ENCODE data around the gene VPS35L.
"Not testable (repeated sequence)": the region's sequence is repeated elsewhere in the genome, so short reads cannot be mapped to it uniquely, and the experiment has no call there.

VPS35L gene

DNA sequence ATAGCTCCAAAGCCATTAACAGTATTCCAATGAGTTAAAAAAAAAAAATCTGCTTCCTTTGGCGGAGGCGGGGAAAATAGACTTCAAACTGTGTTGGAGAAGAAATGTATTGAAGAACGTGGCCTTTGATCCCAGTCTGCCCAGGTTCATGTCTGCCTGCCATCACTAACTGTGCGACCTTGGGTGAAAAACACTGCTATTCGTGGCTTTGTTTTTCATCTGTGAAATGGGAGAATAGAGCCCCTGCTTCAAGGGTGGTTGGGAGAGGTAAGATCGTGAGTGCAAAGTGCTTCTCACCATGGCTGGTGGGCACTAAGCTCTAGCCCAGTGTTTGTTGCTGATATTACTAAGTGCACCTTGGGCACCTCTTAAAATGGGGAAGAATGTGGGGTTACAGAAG, 69.5 kb downstream of the VPS35L start:
- no peak for TF ChIP-seq ZNF274 (IDR thresholded peaks at IDR 0.05; ENCODE audit: low read depth, low read length)

DNA sequence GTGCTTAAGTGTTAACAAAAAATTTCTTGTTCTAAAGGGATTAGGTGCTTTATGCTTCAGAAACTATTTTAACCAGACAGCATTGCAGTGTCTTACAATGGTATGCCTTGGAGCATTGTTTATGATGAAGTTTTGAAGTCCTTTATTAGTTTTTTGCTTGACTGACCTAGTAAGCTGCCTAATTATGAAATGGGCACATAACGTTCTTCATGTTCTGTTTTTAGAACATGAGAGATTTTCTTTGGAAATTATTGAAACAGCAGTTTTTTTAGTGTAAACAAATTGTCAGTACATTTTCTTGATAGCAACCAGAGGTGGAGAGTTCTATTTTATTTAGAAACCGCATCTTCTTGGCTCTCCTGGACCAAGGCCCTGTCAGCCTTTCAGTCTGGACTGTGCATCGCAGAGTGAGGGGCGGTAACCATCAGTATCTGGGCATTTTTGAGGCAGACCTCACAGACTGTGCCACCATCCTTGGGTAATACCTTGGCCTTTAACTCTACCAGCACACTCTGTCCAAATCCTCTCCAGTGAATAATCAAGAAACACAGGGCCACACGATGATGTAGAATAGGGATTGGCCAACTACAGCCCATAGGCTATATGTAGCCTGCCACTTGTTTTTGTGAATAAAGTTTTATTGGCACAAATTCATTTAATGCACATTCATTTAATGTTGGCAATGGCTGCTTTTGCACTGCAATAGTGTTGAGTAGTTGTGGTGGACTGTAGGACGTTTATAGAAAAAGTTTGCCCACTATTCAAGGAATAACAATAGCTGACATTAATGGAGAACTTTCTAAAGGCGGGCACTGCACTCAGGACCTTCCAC, 81.1 kb downstream of the VPS35L start:
- no peak for TF ChIP-seq ZNF274 (IDR thresholded peaks at IDR 0.05; ENCODE audit: low read depth, low read length)
- H3K4me3 ChIP-seq (ENCODE audit: low read length): no peak overlapping the region

More for the DNA sequence above, 69.5 kb downstream of the VPS35L start:
- H3K4me3 ChIP-seq (ENCODE audit: low read length): no peak overlapping the region

DNA sequence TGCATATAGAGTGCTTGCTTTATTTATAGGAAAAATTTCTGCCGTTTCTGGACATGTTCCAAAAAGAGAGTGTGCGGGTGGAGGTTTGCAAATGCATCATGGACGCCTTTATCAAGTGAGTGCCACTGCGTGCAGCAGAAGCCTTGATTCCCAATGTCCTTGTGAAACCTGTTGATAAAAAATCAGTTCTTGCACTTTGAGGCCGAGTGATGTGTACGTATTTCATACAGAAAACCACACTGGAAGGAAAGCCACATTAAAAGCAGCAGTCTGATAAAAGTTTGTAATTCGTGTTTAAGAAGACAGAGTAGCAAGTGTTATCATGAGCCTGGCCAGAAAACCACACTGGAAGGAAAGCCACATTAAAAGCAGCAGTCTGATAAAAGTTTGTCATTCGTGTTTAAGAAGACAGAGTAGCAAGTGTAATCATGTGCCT, 84.5 kb downstream of the VPS35L start:
- H3K4me3 ChIP-seq (ENCODE audit: low read length): no peak overlapping the region
- no peak for TF ChIP-seq ZNF274 (IDR thresholded peaks at IDR 0.05; ENCODE audit: low read depth, low read length)

DNA sequence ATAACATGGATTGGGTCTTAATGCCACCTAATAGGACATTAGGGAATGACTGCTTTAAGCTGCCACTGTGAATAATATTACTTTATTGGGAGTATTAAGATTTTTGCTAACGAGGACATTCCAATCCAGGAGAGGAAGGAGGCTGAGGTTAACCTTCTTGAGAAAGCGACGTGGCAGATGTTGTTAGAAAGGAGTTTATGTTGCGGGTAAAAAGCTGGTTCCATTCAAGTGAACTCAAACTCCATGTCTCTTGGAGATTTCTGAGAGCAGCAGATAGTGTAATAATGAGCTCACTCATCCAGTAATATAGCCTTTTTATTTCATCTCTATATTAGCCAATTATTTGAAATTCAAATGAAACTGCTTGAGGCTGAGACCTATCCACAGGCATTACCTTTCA, 87.0 kb downstream of the VPS35L start:
- TF ChIP-seq ZNF274 (IDR thresholded peaks at IDR 0.05; ENCODE audit: low read depth, low read length): no peak
- H3K4me3 ChIP-seq (ENCODE audit: low read length): no peak overlapping the region

DNA sequence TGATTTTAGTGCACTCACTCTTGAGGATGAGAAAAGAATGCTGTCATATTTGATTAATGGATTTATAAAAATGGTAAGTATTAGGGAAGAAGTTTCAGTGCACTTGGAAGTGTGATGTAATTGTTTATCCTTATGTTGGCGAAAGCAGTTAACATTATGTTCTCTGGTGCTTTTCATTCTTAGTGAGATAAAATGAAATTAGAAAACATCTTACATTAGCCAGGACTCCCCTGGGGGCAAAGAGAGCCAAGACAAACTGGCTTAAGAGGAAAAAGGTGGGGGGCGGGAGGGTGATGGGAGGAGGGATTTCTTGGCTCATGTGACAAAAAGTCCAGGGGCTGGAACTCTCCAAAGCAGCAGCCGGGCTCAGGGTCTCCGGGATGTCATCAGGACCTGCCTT, 89.4 kb downstream of the VPS35L start:
- TF ChIP-seq ZNF274 (IDR thresholded peaks at IDR 0.05; ENCODE audit: low read depth, low read length): no peak
- H3K4me3 ChIP-seq (ENCODE audit: low read length): no peak overlapping the region

DNA sequence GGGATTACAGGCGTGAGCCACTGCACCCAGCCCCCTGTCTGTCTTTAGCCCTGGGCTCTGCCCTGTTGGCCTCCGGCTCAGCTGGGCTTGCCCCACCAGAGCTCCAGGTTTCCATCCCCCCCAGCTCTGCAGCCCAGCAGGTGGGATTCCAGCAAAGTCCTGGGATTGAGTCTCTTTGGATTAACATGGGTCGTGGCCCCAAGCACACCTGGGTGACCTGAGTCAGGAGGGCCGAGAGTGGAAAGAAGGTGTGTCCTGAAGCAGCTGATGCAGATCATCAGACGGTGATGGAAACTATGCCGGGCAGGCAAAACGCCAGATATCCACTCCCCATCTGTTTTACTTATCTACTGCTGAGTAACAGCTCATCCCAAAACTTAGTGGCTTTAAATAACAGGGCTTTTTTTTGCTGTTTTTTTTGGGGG, 90.1 kb downstream of the VPS35L start:
- no peak for TF ChIP-seq ZNF274 (IDR thresholded peaks at IDR 0.05; ENCODE audit: low read depth, low read length)
- no peak overlapping the region for H3K4me3 ChIP-seq (ENCODE audit: low read length)

DNA sequence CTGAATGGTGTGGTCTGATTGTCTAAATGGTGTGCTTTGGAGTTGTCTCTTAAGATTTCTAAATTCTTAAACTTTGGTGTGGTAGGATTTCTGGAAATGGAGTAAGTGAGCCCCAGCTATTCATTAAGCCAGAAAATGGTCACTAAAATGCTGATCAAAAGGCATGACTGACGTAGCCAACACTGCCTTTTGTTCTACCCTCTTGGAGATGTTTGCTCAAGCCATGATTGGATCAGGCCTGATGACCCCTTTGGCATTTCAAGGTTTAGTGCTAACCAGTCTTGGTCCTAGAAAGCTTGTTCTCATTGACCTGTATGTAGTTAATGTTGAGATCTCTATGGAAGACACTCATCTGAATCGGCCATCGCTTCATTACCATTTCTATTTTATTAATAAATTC, 94.5 kb downstream of the VPS35L start:
- no peak for TF ChIP-seq ZNF274 (IDR thresholded peaks at IDR 0.05; ENCODE audit: low read depth, low read length)
- H3K4me3 ChIP-seq (ENCODE audit: low read length): no peak overlapping the region

DNA sequence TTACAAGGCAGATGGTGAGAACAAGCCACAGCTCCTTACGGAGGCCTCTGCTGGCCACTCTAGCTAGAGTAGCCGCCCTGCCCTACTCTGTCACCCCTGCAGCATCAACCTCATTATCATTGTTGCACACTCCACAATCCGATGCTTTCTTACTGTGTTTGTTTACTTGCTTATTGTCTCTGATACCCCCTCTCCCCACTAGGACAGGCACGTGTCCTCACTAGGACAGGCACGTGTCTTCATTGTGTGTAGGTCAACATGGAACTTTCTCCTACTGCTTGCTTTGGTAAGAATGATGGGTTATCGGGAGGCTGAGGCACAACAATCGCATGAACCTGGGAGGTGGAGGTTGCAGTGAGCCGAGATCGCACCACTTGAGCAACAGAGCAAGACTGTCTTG, 98.6 kb downstream of the VPS35L start:
- no peak overlapping the region for H3K4me3 ChIP-seq (ENCODE audit: low read length)
- no peak for TF ChIP-seq ZNF274 (IDR thresholded peaks at IDR 0.05; ENCODE audit: low read depth, low read length)

DNA sequence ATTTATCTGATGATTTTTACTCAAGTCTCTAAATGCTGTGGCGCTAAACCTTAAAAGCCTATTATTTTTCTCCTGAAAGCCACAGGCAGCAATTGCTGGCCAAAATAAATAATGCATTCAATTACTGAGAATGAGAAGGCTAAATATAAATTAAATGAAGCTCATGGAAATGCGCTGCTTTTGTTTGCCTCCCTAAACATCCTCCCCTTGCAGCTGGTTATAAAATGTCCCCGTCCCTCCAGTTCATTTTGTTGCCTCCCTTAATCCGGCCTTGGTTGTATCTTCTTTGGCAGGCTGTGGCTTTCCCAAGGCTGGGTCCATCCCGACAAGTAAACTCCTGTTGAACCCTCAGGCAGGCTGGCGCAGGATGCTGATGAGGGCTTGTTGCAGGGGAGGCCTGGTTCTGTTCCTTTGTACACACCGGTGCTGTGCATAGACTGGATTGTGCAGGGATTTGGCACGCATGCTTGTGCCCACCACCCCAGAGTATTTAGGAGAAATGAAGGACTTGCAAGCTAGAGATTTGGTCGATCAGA, 99.8 kb downstream of the VPS35L start:
- no peak for TF ChIP-seq ZNF274 (IDR thresholded peaks at IDR 0.05; ENCODE audit: low read depth, low read length)
- H3K4me3 ChIP-seq (ENCODE audit: low read length): no peak overlapping the region

DNA sequence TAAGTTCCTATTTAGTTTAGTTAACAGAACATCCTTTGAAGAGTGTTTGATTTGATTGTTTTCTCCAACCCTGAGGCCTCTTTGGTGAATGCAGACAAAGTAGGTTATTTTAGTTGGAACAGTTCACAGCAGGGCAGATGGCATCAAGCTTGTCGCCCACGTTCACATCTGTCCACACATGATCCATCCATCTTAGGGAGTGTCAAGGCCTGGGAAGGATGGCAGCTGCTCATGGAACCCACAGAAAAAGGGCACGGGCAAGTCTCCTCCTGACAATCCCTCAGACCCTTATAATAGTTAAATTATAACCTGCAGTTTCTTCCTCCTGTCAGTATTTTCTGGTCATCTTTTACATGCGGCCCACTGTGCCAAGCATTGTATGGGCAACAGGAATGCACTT, 102.3 kb downstream of the VPS35L start:
- TF ChIP-seq ZNF274 (IDR thresholded peaks at IDR 0.05; ENCODE audit: low read depth, low read length): no peak
- H3K4me3 ChIP-seq (ENCODE audit: low read length): no peak overlapping the region

DNA sequence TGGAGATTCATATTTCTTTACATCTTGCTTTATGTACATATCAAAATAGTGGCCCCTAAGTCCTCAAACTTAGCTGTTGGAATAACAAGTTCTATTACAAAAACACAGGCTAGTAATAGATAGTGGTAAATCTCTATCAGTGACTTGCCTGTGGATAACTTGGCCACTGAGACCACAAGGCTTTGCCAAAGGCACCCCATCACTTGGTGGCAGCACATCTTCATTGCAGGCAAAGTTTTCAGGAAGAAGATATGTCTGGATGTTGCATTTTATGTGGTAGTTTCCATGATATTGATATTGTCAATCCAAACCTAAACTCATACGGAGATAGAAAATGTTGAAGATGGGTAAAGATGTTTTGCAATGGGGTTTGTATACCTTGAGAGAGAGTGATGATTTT, 104.1 kb downstream of the VPS35L start:
- TF ChIP-seq ZNF274 (IDR thresholded peaks at IDR 0.05; ENCODE audit: low read depth, low read length): no peak
- H3K4me3 ChIP-seq (ENCODE audit: low read length): no peak overlapping the region

DNA sequence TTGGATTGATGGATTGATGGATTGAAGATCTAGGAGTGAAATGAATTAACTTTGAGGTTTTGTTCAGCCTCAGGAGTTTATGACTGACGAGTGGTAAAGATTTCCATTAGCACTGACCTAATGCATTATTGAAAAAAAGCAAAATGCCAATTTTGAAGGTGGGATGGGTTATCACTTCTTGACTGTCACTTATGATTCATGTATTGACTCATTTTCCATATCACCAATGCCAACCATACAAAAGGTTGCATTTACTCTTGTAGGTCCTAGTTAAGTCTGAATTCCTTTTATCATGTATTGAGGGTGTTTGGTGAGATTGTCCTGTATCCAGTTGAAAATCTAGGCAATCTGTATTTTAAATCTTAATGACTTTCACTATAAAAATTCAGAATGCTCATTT, 104.9 kb downstream of the VPS35L start:
- no peak overlapping the region for H3K4me3 ChIP-seq (ENCODE audit: low read length)
- TF ChIP-seq ZNF274 (IDR thresholded peaks at IDR 0.05; ENCODE audit: low read depth, low read length): no peak

DNA sequence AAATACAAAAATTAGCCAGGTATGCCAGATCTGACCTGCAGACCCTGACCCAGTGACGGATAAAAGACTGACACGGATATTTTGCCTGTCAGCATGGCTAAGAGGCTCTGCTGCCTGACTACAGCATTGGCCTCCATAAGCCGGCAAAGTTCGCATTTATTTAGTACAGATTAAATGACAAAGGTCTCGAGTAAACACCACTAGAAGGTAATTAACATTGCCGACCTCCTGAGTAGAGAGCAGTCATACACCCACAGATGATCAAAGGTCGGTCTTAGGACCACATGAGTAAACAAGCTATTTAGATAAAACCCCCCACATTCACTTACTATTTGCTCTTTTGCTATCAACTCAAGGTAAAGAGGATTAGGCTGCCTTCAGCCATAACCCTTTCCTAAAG, 106.8 kb downstream of the VPS35L start:
- no peak for TF ChIP-seq ZNF274 (IDR thresholded peaks at IDR 0.05; ENCODE audit: low read depth, low read length)
- no peak overlapping the region for H3K4me3 ChIP-seq (ENCODE audit: low read length)

DNA sequence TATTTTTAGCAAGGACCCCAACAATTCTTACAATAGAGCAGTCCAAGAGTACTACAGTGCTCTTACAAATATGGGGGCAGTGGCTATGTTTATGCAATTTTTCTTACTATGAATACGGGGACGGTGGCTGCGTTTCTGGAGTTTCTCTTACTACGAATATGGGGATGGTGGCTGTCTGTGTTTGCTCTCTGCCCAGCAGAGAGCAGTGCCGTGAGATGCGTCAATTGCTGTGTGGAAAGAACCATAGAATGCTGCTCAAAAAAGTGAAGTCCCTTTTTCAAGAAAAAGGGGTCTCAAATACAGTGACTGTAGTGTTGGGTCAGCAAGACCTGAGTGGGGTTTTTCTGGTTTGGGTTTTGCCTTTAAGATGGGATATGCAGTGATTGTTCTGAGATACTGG, 108.7 kb downstream of the VPS35L start:
- no peak overlapping the region for H3K4me3 ChIP-seq (ENCODE audit: low read length)
- no peak for TF ChIP-seq ZNF274 (IDR thresholded peaks at IDR 0.05; ENCODE audit: low read depth, low read length)

DNA sequence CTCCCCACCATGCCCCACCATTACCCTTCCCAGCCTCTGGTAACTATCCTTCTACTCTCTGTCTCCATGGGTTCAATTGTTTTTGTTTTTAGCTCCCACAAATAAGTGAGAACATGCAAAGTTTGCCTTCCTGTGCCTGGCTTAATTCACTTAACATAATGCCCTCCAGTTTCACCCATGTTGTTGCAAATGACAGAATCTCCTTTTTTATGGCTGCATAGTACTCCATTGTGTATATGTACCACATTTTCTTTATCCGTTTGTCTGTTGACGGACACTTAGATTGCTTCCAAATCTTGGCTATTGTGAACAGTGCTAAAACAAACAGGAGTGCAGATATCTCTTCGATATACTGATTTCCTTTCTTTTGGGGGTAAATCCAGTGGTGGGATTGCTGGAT, 109.8 kb downstream of the VPS35L start:
- not testable (repeated sequence) for H3K4me3 ChIP-seq (ENCODE audit: low read length)

DNA sequence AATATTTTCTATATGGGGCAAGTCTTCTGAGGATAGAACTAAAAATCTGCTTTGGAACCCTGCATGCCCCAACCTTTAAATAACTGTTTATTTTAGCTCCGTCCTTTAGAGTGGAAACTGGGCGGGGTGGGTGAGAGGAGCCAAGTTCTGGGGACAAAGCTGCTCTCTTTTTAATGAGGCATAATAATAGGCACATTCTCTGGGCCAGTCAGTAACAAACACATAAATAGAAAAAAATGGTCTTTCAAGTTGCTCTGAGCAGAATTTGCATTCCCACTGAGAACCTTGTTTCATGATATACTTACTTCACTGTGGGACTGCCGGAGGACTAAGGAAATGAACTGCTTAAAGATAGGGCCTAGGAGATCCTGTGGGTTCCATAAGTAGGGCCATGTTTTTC, 111.0 kb downstream of the VPS35L start:
- no peak overlapping the region for H3K4me3 ChIP-seq (ENCODE audit: low read length)
- TF ChIP-seq ZNF274 (IDR thresholded peaks at IDR 0.05; ENCODE audit: low read depth, low read length): no peak
